ENCODE measurements around the gene TSPYL1.

Gene TSPYL1

GRCh38 chr6:116244284-116244683 is 35.4 kb downstream of the TSPYL1 start:
- TF ChIP-seq CTCF (IDR thresholded peaks at IDR 0.05; ENCODE audit: insufficient read depth, low read depth, low read length, missing control alignments) = no peak
- no peak overlapping the region for H3K4me3 ChIP-seq (ENCODE audit: low read depth, low read length)
- no peak for DNase-seq (ENCODE audit: low read depth)

GRCh38 chr6:116239856-116240255 is 39.9 kb downstream of the TSPYL1 start:
- H3K4me3 ChIP-seq (ENCODE audit: low read depth, low read length) = no peak overlapping the region
- TF ChIP-seq CTCF (IDR thresholded peaks at IDR 0.05; ENCODE audit: insufficient read depth, low read depth, low read length, missing control alignments) = no peak
- no peak for DNase-seq (ENCODE audit: low read depth)

- no peak for TF ChIP-seq CTCF (IDR thresholded peaks at IDR 0.05; ENCODE audit: insufficient read depth, low read depth, low read length, missing control alignments)
- H3K4me3 ChIP-seq (ENCODE audit: low read depth, low read length) = no peak overlapping the region
- no peak for DNase-seq (ENCODE audit: low read depth)
Observed at GRCh38 chr6:116239256-116239655, 40.5 kb downstream of the TSPYL1 start.

GRCh38 chr6:116238083-116238482 is 41.6 kb downstream of the TSPYL1 start:
- DNase-seq (ENCODE audit: low read depth) = no peak
- TF ChIP-seq CTCF (IDR thresholded peaks at IDR 0.05; ENCODE audit: insufficient read depth, low read depth, low read length, missing control alignments) = no peak
- no peak overlapping the region for H3K4me3 ChIP-seq (ENCODE audit: low read depth, low read length)

GRCh38 chr6:116234689-116235088 is 45.0 kb downstream of the TSPYL1 start:
- no peak overlapping the region for H3K4me3 ChIP-seq (ENCODE audit: low read depth, low read length)
- TF ChIP-seq CTCF (IDR thresholded peaks at IDR 0.05; ENCODE audit: insufficient read depth, low read depth, low read length, missing control alignments) = no peak
- no peak for DNase-seq (ENCODE audit: low read depth)

- no peak overlapping the region for H3K4me3 ChIP-seq (ENCODE audit: low read depth, low read length)
- TF ChIP-seq CTCF (IDR thresholded peaks at IDR 0.05; ENCODE audit: insufficient read depth, low read depth, low read length, missing control alignments) = no peak
- peak; percentile 29 for DNase-seq (ENCODE audit: low read depth)
Observed at GRCh38 chr6:116229287-116229913, 50.3 kb downstream of the TSPYL1 start.
